Dedifferentiated amniotic fluid mesenchymal stem cell (primary cell): ENCODE measurements around the gene CSRP3.
A peak's percentile ranks its signal among the peaks of the same experiment; 100 is the strongest.

Experiments used
- DNase-seq: peaks from one replicate; pipeline ENCODE4 v3.0.0-alpha.2; 2016; ENCODE audit errors: extremely low spot score

The CSRP3 gene

DNA sequence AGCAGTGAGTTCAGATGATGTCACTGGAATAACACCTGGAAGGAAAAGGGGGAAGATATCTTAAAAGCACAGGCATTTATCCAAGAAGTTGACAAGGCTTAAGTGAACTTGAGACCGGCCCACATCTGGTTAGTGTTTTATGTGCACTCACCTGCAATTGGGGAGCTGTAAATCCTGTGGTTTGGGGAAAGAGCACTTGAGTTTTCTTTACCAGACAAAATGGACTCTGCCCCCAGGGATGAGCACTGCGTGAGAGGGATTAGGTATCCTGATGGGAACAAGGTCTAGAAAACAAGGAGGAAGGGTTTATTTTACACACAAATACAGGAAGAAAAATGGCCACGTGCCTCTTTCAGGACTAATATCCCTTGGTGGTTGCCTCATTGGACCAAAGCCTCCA lies 23.8 kb upstream of the CSRP3 start:
- DNase-seq: no peak

DNA sequence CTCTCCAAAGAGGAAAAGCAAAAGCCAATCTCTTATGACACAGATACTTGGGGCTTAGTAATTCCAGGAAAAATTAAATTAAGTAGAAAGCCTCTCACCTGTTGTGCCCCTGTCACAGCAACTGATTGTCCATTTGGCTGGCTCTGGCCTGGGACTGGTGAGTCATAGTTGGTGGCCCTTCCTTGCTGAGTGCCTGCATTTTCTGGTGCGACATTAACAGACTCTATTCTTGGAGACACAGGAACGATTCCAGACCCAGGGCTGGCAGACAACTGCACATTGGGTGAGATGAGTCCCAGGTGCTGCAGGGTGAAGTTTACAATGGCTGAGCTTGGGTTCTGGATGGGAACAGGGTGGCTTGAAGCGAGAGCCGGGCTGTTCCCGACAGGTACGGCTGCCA lies 23.3 kb upstream of the CSRP3 start:
- DNase-seq: no peak

DNA sequence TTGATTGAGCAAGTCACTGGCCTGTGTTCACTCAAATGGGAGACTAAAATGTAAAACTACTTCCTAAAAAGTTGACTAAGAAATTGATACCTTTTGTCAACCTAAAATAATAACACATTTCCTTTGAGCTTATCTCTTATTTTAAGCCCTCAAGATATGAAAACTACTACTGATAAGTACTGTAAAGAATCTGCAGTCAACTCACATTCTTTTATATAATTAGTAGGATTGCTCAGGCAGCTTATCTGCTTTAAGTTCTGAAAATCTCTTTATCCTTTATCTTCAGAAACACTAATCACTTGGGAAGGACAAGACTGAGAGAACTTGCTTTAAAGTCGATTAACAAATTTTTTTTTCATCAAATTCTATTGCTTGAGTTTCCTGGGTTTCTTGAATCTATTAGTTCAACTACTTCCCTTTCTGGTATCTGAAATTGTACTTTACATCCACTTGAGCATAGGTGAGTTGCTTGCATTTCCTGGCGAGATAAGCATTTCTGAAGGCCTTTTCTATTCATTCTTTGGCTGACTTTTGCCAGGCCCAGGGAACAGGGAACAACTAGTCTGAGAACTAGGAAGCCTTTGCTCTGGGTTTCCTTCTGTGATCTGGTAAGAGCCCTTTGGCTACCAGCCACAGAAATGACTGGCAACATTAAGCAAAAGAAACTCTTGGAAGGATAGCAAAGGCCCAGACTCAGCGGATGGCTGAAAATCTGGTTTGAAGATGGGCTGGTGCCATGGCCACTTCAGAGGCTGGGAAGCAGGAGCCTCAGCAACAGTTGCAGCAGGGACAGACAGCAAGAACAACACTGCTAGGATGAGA lies 19.3 kb upstream of the CSRP3 start:
- no peak for DNase-seq

DNA sequence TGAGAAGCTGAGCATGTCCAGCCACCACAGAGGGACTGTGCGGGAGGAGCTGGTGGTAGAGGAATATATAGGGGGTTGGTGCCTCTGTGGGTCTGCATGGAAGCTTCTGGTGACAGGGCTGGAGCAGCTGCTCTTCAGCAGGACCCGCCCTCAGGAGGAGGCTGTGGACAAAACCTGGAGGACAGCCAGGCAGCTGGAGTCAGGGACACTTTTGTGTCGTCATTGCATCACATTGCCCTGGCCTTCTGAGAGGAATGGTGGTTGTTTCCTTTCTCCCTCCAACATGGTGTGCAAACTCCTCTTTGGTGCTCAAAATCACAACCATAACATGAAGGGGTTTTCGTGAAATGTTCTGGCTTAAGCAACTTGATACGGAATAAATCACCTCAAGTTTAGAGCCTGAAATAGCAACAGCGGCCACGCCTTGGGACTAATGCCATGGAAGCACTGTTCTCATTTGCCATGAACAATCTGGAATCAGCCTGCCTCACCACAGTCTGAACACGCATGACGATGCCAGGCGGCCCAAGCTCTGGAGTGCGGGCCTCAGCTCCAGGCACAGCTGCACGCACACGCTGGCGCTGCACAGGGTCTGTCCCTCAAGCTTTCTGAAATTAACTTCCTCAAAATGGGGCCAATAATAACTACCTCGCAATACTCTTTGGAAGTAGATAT lies 17.1 kb upstream of the CSRP3 start:
- DNase-seq: no peak

DNA sequence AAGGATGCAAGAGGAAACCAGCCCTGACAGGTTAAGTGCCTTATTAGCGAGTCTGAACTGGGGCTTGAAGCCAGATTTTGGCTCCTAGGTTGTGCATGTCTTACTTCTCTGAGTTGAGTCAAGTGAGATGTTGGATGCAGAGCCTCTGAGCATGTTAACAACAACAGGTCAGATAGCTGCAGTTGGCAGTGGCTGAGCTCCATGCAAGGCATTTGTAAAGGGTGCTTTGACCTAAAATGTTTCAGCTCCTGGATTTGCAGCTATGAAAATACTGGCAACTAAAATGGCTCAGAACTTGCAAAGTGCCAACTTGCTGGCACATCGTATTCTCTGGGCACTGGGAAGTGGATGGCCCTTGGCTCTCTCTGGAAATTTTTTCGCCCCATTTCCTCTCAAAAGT lies 16.4 kb upstream of the CSRP3 start:
- DNase-seq: no peak

DNA sequence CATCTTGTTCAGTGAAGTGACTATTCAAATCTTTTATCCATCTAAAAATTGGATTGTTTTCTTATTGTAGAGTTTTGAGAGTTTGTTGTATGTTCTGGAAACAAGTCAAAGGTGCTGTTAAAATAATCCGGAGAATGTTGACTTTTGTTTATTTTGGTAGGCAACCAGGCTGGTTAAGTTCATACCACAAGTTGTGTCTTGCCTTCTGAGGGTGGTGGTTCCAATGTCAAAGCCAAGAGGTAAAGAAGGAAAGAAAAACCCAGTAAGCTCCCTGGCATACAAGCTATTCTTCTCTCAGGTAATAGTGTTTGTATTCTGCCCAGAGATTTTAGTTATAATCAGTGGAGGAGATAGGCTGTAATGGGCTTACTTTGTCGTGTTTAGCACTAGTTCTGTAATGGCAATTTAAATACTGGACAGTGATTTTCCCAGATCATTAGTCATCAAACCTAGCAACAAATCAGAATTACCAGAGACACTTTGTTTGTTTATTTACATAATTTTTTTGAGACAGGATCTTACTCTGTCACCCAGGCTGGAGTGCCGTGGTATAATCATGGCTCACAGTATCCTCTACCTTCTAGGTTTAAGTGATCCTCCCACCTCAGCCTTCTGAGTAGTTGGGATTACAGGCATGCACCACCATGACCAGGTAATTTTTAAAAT lies 15.1 kb upstream of the CSRP3 start:
- no peak for DNase-seq

DNA sequence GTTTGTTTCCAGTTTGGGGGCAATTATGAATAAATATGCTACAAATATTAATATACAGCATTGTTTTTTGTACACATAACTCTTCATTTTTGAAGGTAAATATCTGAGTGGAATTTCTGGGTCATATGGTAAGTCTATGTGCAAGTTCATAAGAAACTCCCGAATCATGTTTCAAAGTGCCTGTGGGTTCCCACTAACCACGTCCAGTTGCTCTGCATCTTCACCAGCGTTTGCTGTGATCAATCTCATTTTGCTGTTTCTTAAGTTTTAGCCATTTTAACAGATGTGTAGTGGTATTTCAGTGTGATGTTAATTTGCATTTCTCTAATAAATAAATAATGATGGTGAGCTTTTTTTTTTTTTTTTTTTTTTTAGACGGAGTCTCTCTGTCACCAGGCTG lies 14.2 kb upstream of the CSRP3 start:
- no peak for DNase-seq

DNA sequence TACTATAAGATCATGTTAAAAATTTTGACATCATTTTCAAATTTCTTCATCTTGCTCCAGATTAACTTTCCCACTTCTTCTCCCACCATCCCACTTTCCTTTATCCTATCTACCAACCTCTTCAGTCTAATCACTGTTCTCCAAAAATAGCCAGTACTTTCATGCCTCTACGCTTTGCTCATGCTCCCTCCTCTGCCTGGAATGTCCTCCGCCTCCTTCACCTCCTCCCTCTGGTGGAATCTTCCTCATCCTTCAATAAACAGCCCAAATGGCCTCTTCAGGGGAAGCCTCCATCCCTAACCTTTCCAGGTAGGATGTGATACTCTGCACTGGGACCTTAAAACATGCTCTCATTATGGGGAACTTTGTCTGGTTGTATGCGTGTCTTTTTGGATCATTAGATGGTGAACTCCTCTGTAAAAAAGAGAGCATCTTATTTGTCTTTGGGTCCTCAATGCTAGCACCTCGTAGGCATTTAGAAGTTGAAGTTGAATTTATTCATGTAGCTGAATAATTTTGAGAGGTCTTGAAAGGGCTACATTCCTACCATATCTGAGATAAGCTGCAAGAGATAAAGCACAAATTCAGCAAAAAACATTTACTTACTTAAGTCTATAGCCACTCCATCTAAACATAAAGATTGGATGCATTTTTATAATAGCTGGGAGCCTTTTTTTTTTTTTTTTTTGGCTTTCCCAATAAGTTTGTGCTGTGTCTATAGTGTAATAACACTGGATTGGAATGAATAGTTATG lies 8.0 kb upstream of the CSRP3 start:
- DNase-seq: no peak

DNA sequence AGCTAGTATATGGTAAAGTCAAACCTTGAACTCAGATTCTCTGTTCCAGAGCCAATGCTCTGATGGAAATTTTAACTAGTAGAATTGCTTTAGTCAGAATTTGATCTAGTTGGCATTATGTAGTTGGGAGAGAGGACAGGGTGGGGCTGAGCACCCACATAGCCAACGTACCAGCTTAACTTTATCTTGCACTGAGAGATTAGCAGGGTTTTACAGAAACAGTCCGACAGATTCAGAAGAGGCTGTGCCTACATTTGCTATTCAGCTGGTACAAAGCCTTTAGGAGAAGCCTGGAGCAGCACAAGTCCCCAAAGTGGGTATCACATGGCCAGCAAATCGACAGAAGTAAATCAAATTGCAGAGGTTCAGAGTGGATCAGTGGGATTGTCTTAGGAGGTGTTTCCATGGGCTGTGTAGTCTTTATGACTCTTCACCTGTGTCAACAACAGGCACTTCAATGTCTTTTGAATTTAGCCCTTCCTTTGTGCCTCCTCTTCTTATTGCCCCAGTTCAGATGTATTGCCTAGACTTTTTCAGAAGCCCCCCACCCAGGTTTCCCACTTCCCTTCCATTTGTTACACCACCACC lies 7.3 kb upstream of the CSRP3 start:
- DNase-seq: no peak

DNA sequence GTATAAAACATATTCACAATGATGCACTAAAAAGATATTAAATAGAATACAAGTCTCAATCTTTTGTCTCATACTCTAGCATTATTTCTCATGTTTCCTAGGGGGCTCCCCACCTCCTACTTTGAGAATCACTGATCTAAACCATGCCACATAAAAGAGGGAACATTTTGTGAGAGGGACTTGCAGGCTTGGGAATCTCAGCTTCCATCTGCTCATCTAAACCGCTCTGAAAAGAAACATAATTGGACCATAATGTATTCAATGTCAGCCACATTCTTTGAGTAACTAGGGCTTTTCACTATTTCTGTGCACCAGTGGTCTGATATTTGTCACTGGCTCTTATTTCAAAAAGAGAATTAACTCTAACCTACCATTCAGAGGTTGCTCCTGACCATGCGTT lies 6.4 kb upstream of the CSRP3 start:
- DNase-seq: no peak

DNA sequence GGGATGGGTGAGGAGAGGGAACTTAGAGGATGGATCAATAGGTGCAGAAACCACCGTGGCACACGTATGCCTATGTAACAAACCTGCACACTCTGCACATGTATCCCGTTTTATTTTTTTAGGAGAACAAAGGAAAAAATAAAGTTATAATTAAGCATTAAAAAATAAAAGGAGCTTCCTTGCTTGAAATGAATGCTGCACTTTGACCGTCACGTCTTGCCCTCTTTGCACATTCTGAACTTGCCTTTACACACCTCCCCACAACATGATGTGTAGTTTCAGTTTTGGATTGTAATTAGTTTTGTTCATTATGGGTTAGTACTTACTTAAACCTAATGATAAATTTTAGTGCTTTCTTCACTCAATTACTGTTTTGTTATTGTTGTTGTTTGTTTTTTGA lies 3.1 kb upstream of the CSRP3 start:
- no peak for DNase-seq

DNA sequence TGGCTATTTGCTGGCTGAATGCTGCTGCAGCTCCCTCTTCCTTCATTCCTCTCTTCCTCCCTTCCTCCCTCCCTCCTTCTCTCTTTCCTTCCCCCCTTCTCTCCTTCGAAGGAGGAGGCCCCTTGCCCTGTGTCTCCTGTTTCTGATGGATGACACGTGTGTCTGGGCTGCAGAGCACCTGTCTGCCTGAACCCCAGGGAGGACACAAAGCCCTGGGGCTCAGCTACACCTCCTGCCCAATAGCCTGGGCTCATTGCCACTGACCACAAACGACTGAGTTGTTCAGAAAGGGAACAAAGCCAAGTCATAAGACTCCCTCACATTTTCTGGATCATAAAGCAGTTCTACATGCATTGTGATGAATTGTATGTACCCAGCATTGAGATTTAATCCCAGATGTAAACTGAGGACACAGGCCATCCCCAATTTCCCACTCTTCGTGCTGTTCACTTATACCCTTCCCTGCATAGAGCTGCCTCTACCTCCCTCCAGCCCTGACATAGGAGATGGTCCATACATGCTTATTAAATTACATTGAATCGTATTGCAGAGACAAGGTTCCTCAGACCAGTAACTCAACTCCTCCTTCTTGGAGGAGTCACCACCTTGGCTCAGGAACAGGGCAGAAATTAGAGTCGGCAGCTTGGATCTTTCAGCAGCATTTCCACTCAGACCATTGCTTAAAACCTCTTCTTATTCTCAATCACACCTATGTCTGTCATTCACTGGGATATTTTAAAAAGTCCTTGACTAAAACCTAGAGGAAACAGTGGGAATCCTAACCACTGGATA lies 1.2 kb downstream of the CSRP3 start:
- DNase-seq: peak; percentile 44

DNA sequence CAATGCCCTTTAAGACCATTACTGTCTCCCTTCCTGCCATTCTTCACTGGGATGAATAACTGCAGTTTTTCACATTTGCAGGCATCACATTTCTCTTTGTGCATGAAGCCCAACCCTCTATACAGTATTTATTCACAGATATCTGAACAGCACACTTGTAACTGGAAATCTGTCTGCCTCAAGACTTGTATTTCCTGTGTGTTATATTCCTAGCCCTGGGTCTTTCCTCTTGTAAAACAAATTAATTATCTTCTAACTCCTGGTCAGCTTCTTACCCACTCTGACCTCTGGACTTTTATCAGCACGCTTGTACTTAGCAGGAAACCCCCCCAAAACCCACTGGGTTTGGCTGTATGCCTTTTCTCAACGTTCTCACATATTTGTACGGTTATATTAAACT lies 2.0 kb downstream of the CSRP3 start:
- no peak for DNase-seq

DNA sequence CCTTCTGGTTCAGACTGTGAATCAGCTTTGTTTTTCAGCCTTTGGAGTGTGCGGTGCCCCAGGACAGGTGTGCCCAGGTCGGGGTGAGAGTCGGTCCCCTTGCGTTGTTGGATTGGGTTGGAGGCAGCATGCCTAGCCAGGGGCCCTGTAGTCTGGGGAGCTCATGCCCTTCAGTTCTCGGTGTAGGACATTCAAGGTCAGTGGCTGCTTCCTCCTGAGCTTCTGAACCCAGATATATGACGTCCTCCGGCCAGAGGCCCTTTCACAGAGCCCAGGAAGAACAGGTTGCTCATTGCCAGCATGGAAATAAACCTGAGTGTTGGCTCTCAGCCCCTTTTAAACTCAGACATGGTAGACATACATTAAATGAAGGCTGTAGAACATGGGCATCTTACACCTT lies 2.7 kb downstream of the CSRP3 start:
- no peak for DNase-seq

DNA sequence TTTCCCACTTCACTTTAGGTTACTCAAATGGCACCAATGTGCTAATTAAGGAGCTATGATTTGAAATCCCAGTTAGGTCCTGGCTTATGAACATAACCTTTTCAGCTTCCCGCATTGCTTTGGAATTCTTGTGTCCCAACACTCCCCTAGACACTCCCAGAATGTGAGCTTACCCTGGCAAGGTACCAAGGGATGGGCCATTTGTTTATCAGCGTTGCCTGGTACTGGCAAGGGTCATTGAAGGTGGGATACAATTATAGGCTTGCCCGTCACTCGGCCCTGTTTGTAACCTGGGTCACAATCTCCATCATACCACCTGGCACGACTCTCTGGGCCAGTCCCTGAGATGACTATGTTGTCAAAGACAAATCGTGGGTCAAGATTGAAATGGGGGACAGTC lies 5.4 kb downstream of the CSRP3 start:
- DNase-seq: no peak

DNA sequence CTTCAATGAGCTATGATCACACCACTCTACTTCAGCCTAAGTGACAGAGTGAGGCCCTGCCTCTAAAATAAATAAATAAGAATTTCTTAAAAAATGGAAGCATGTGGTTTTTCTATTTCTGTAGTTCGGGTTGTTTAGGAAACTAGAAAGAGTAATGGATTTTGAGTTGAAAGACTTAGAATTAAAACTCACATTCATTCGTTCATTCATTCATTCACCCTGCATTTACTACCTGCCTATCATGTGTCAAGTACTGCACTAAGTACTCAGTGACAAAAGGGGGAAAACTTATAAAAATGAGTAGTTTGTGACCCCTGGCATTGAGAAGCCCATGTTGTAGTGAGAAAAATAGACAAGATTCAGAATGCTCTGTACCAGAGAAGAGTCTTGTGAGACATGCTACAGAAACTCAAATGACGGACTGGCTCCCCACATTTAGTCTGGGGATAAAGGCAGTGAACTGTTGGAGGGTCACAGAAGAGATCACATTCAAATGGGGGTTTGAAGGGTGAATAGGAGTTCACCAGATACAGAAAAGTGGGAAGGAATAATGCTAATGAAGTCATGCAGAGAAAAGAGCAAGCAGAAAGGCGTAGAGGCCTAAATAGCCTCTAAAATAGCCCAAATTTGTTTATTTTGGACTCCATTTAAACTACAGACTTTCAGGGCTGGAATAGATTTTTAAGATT lies 7.0 kb downstream of the CSRP3 start:
- DNase-seq: no peak

DNA sequence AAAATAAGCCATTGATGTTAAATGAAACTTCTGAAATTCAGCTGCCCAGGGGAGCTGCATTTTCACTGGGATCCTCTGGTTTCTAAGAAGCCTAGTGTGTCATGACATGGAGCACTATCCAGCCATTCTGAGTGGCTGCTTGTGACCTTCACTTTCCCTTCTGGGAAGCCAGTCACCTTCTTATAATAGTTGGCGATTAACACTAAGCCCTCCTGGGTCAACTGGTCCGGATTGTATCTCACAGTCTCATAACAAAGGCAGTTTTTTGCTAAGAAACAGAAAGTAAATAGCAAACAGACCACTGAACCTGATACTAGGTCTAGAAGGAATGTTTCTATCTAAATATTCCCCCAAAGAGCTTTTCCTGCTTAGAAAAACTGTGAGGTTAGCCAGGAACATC lies 7.9 kb downstream of the CSRP3 start:
- no peak for DNase-seq

DNA sequence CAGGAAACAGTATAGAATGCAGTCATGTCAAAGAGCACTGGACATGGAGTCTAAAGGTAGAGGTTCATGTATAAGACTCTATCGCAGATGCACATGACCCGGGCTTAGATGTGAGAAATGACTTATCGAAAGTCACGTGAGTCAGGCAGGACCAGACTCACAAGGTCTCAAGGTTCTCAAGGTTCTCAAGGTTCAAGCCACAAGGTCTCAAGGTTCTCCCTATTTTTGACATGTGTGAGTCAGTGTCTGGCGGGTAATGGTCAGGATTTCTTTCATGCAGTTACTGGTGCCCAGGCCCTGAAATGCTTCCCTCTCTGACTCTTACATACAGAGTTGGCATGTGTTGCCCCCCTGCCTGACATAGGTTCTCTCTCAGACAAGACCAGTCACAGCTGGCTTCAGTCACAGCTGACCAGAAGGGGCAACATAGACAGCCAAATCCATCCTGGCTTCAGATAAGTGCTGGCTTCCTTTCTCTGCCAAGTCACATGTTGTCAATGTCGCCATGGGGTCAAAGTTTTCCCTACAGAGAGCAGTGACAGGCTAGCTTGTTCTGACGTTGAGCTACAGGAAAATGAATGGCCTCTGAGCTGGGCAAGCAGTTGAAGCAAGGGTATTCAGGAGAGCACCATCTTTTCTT lies 10.1 kb downstream of the CSRP3 start:
- no peak for DNase-seq

DNA sequence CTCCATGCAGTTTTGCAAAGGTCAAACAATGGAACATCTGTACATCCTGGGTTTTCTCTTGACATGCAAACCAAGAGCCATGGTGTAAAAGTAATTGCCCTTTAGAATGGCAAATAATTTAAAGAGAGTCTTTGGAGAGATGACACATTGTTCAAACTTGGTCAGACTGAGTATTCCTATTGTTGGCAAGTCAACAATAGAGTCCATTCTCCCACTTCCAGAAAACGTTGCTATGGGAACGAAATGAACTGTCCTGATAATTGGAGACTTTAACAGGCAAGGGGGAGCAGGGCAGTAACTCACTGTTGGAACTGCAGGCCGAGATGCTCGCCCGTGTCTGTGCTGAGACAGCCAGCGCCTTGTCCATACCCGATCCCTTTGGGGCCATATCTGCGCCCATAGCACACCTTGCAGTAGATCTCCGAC lies 13.9 kb downstream of the CSRP3 start:
- no peak for DNase-seq
